Esophagus muscularis mucosa (tissue), 4 donors: ENCODE data around the gene ST7. TPM values are rescaled to one million over a fixed set of nuclear protein-coding genes. Genes with fewer than 3 reads are reported as not detected.

Experiments
- DNase-seq: peaks from one replicate; pipeline ENCODE4 v3.0.0-alpha.2; 2017; ENCODE audit errors: extremely low spot score
- H3K27ac ChIP-seq, 4 donors: fragments of 200-600 bp; sonication (generic); replicated peaks in 1 of 4; 1 replicate in 3 of 4; 2 replicates in 1 of 4; pipeline ENCODE4 v1.5.1; 2016 to 2019; ENCODE audit warnings: mild to moderate bottlenecking in 1 of 4
- H3K27me3 ChIP-seq, 4 donors: fragments of 200-600 bp; sonication (generic); one replicate each; pipeline versions ENCODE4 v1.5.1 to v1.6.0; 2016 to 2019
- H3K36me3 ChIP-seq, 4 donors: fragments of 200-600 bp; sonication (generic); one replicate each; pipeline ENCODE4 v1.5.1; 2016 to 2019
- H3K4me1 ChIP-seq, 4 donors: fragments of 200-600 bp; sonication (generic); one replicate each; pipeline ENCODE4 v1.5.1; 2016 to 2019
- H3K4me3 ChIP-seq, 4 donors: fragments of 200-600 bp; sonication (generic); 1 replicate in 2 of 4; 2 replicates in 2 of 4; pipeline ENCODE4 v1.5.1; 2016 to 2019; ENCODE audit warnings: mild to moderate bottlenecking in 4 of 4, moderate library complexity in 1 of 4
- H3K9me3 ChIP-seq, 4 donors: fragments of 200-600 bp; sonication (generic); 1 replicate in 3 of 4; 2 replicates in 1 of 4; pipeline ENCODE4 v1.5.1; 2016 to 2019
- CTCF ChIP-seq, 3 experiments: fragments of 200-600 bp in 2 of 3; fragments of 450-650 bp in 1 of 3; sonication (generic) in 2 of 3; IDR thresholded peaks; one replicate each; pipeline ENCODE4 v1.5.1; 2017 to 2019; ENCODE audit warnings: antibody characterized with exemption in 3 of 3, mild to moderate bottlenecking in 2 of 3, moderate library complexity in 1 of 3
- EP300 ChIP-seq: sonication (generic); formaldehyde crosslinking; IDR thresholded peaks from one replicate; pipeline ENCODE4 v1.6.1; 2017; ENCODE audit warnings: antibody characterized with exemption
- POLR2A ChIP-seq: fragments of 450-650 bp; IDR thresholded peaks from one replicate; pipeline ENCODE4 v1.6.1; 2017; ENCODE audit warnings: antibody characterized with exemption, moderate library complexity, mild to moderate bottlenecking, low read depth
- POLR2AphosphoS5 ChIP-seq, 2 donors: sonication (generic); formaldehyde crosslinking; IDR thresholded peaks; one replicate each; pipeline ENCODE4 v1.6.1; 2017; ENCODE audit warnings: antibody characterized with exemption in 2 of 2
- WGBS: methylation state at CpG from one replicate; pipeline ENCODE4 v1.1.5; 2018; 5-methylcytosine and 5-hydroxymethylcytosine counted together
- intact Hi-C: fragments of 100-400 bp; cut with DNase I; formaldehyde crosslinking; loops from one replicate; pipeline ENCODE4 v1.15.1; 2023
- total RNA-seq, 4 donors: library from RNA; depleted of rRNA; stranded (reverse); fragments of >200 nt; gene quantifications; one replicate each; pipeline versions ENCODE4 v1.1.0 to v1.2.1, GENCODE V29; 2016

Gene ST7
- total RNA-seq, 4 donors from 2014 or later, result 16.9 to 22.0 (median 18.2) TPM

GRCh38 chr7:117035465-117035862, 82.2 kb downstream of the ST7 start:
- no peak overlapping the region for H3K4me3 ChIP-seq
- TF ChIP-seq CTCF (IDR thresholded peaks at IDR 0.05) (peak in 1 of 3 experiments; percentile 3), EP300 (no peak), POLR2A (no peak), POLR2AphosphoS5 (IDR thresholded peaks at IDR 0.05) (no peak)
- no peaks in the 10 kb centered on the region for H3K9me3 ChIP-seq
- intact Hi-C loops, result no loop called here
- peaks cover 14 to 33% (median 23%) of the 10 kb centered on the region in 4 donors for H3K4me1 ChIP-seq
- H3K27me3 ChIP-seq, result no peaks in the 10 kb centered on the region
- no peak overlapping the region for H3K27ac ChIP-seq
- 96% methylated on average over 1 of the region's 1 CpG for WGBS
- H3K36me3 ChIP-seq, result no peaks in the 10 kb centered on the region
- DNase-seq, result no peak

GRCh38 chr7:117036053-117036669, 82.9 kb downstream of the ST7 start:
- Histone ChIP-seq H3K27ac (no peak overlapping the region), H3K4me3 (no peak overlapping the region), H3K36me3 (no peaks in the 10 kb centered on the region), H3K27me3 (no peaks in the 10 kb centered on the region), H3K9me3 (no peaks in the 10 kb centered on the region), H3K4me1 (peaks cover 14 to 39% (median 23%) of the 10 kb centered on the region in 4 donors)
- TF ChIP-seq POLR2A (no peak), CTCF (IDR thresholded peaks at IDR 0.05) (no peak), POLR2AphosphoS5 (IDR thresholded peaks at IDR 0.05) (no peak), EP300 (no peak)
- 56% methylated on average over 4 of the region's 4 CpGs for WGBS
- intact Hi-C loops, result no loop called here
- DNase-seq, result no peak

GRCh38 chr7:117036836-117037235, 83.5 kb downstream of the ST7 start:
- no peaks in the 10 kb centered on the region for H3K9me3 ChIP-seq
- no peak for DNase-seq
- 75% methylated on average over 5 of the region's 5 CpGs for WGBS
- no peak overlapping the region for H3K4me3 ChIP-seq
- no peak for TF ChIP-seq POLR2AphosphoS5 (IDR thresholded peaks at IDR 0.05)
- no peak for TF ChIP-seq EP300
- no peak for TF ChIP-seq POLR2A
- TF ChIP-seq CTCF (IDR thresholded peaks at IDR 0.05), result no peak
- no peaks in the 10 kb centered on the region for H3K36me3 ChIP-seq
- H3K27ac ChIP-seq, result no peak overlapping the region
- peaks cover 14 to 45% (median 27%) of the 10 kb centered on the region in 4 donors for H3K4me1 ChIP-seq
- intact Hi-C loops, result no loop called here
- H3K27me3 ChIP-seq, result no peaks in the 10 kb centered on the region

GRCh38 chr7:117038408-117038807, 85.1 kb downstream of the ST7 start:
- intact Hi-C loops, result no loop called here
- no peak for DNase-seq
- Histone ChIP-seq H3K4me1 (peaks cover 20 to 55% (median 42%) of the 10 kb centered on the region in 4 donors), H3K4me3 (no peak overlapping the region), H3K27me3 (no peaks in the 10 kb centered on the region), H3K27ac (no peak overlapping the region), H3K9me3 (no peaks in the 10 kb centered on the region), H3K36me3 (no peaks in the 10 kb centered on the region)
- 65% methylated on average over 2 of the region's 2 CpGs for WGBS
- TF ChIP-seq CTCF (IDR thresholded peaks at IDR 0.05) (no peak), POLR2A (no peak), EP300 (no peak), POLR2AphosphoS5 (IDR thresholded peaks at IDR 0.05) (no peak)

- TF ChIP-seq EP300 (no peak), POLR2A (no peak), POLR2AphosphoS5 (IDR thresholded peaks at IDR 0.05) (no peak), CTCF (IDR thresholded peaks at IDR 0.05) (no peak)
- no peak for DNase-seq
- Histone ChIP-seq H3K36me3 (no peaks in the 10 kb centered on the region), H3K4me3 (no peak overlapping the region), H3K9me3 (no peaks in the 10 kb centered on the region), H3K27me3 (no peaks in the 10 kb centered on the region), H3K27ac (no peak overlapping the region), H3K4me1 (peaks cover 22 to 53% (median 37%) of the 10 kb centered on the region in 4 donors)
- intact Hi-C loops, result no loop called here
- WGBS, result 85% methylated on average over 2 of the region's 2 CpGs
These were observed 87.7 kb downstream of the ST7 start for GRCh38 chr7:117041007-117041406.
